ENCODE data around the gene CRTC3. TPM values are rescaled to one million over a fixed set of nuclear protein-coding genes. Genes with fewer than 3 reads are reported as not detected.
"Not testable (repeated sequence)": the region's sequence is repeated elsewhere in the genome, so short reads cannot be mapped to it uniquely, and the experiment has no call there.

CRTC3 gene
- total RNA-seq, 1 experiment from 2014 or later: 27.7 TPM

- not testable (repeated sequence) for H3K27ac ChIP-seq (ENCODE audit: low read length); H3K79me2 ChIP-seq (ENCODE audit: low read length); DNase-seq; H3K4me3 ChIP-seq (ENCODE audit: low read length); H3K4me2 ChIP-seq (ENCODE audit: low read depth, low read length, poor library complexity, severe bottlenecking); H4K20me1 ChIP-seq (ENCODE audit: insufficient read depth, low read depth, low read length); H3K9me2 ChIP-seq (replicated peaks; ENCODE audit: insufficient read depth, low read length); H3K36me3 ChIP-seq (ENCODE audit: insufficient read depth, low read length); H2AFZ ChIP-seq (ENCODE audit: low read length); H3K27me3 ChIP-seq (ENCODE audit: low read length); H3K9me3 ChIP-seq (ENCODE audit: low read length); H3K9ac ChIP-seq (ENCODE audit: low read length)
- H3K4me1 ChIP-seq (ENCODE audit: low read length): peaks cover 15% of the 10 kb centered on the region
These were observed 159.7 kb downstream of the CRTC3 start for GRCh38 chr15:90689326-90689961.

GRCh38 chr15:90690585-90690984, 160.9 kb downstream of the CRTC3 start:
- Histone ChIP-seq H2AFZ (ENCODE audit: low read length) (no peak overlapping the region), H3K27me3 (ENCODE audit: low read length) (no peaks in the 10 kb centered on the region), H3K9me3 (ENCODE audit: low read length) (no peaks in the 10 kb centered on the region), H3K79me2 (ENCODE audit: low read length) (no peaks in the 10 kb centered on the region), H3K27ac (ENCODE audit: low read length) (no peak overlapping the region), H3K4me2 (ENCODE audit: low read depth, low read length, poor library complexity, severe bottlenecking) (no peak overlapping the region), H3K9ac (ENCODE audit: low read length) (no peak overlapping the region), H3K36me3 (ENCODE audit: insufficient read depth, low read length) (no peaks in the 10 kb centered on the region), H4K20me1 (ENCODE audit: insufficient read depth, low read depth, low read length) (no peaks in the 10 kb centered on the region), H3K4me1 (ENCODE audit: low read length) (peaks cover 15% of the 10 kb centered on the region), H3K4me3 (ENCODE audit: low read length) (no peak overlapping the region), H3K9me2 (replicated peaks; ENCODE audit: insufficient read depth, low read length) (no peaks in the 10 kb centered on the region)
- no peak for DNase-seq

GRCh38 chr15:90691369-90691768, 161.6 kb downstream of the CRTC3 start:
- DNase-seq: no peak
- no peaks in the 10 kb centered on the region for H3K27me3 ChIP-seq (ENCODE audit: low read length)
- H3K9me2 ChIP-seq (replicated peaks; ENCODE audit: insufficient read depth, low read length): no peaks in the 10 kb centered on the region
- H3K4me3 ChIP-seq (ENCODE audit: low read length): no peak overlapping the region
- H2AFZ ChIP-seq (ENCODE audit: low read length): no peak overlapping the region
- H3K4me2 ChIP-seq (ENCODE audit: low read depth, low read length, poor library complexity, severe bottlenecking): no peak overlapping the region
- H3K79me2 ChIP-seq (ENCODE audit: low read length): no peaks in the 10 kb centered on the region
- H3K4me1 ChIP-seq (ENCODE audit: low read length): peaks cover 10% of the 10 kb centered on the region
- H3K27ac ChIP-seq (ENCODE audit: low read length): no peak overlapping the region
- no peak overlapping the region for H3K9ac ChIP-seq (ENCODE audit: low read length)
- H4K20me1 ChIP-seq (ENCODE audit: insufficient read depth, low read depth, low read length): no peaks in the 10 kb centered on the region
- H3K9me3 ChIP-seq (ENCODE audit: low read length): no peaks in the 10 kb centered on the region
- no peaks in the 10 kb centered on the region for H3K36me3 ChIP-seq (ENCODE audit: insufficient read depth, low read length)

- Histone ChIP-seq H3K4me2 (ENCODE audit: low read depth, low read length, poor library complexity, severe bottlenecking) (no peak overlapping the region), H3K4me1 (ENCODE audit: low read length) (peaks cover 9% of the 10 kb centered on the region), H3K27ac (ENCODE audit: low read length) (no peak overlapping the region), H3K27me3 (ENCODE audit: low read length) (no peaks in the 10 kb centered on the region), H3K9me3 (ENCODE audit: low read length) (no peaks in the 10 kb centered on the region), H3K9ac (ENCODE audit: low read length) (no peak overlapping the region), H3K79me2 (ENCODE audit: low read length) (no peaks in the 10 kb centered on the region), H2AFZ (ENCODE audit: low read length) (no peak overlapping the region), H3K9me2 (replicated peaks; ENCODE audit: insufficient read depth, low read length) (no peaks in the 10 kb centered on the region), H3K4me3 (ENCODE audit: low read length) (no peak overlapping the region), H4K20me1 (ENCODE audit: insufficient read depth, low read depth, low read length) (no peaks in the 10 kb centered on the region), H3K36me3 (ENCODE audit: insufficient read depth, low read length) (no peaks in the 10 kb centered on the region)
- DNase-seq: no peak
These were observed 162.5 kb downstream of the CRTC3 start for GRCh38 chr15:90691982-90692773.

Other genes starting within 250 kb of the CRTC3 start
- 0.34 and 0.79 TPM in 2 replicates for gene ZNF774, start 177.6 kb upstream of the CRTC3 start, total RNA-seq (2014; rRNA removed; shearing (Covaris generic); ENCODE audit: low replicate concordance)
- gene IQGAP1, start 141.7 kb upstream of the CRTC3 start, total RNA-seq (2014; rRNA removed; shearing (Covaris generic); ENCODE audit: low replicate concordance): 122 and 145 TPM in 2 replicates
- gene BLM, start 187.4 kb downstream of the CRTC3 start, total RNA-seq (2014; rRNA removed; shearing (Covaris generic); ENCODE audit: low replicate concordance): 15.4 and 33.5 TPM in 2 replicates